T follicular helper cell (primary cell): ENCODE results near the gene BCHE.
"Not testable (repeated sequence)": the region's sequence is repeated elsewhere in the genome, so short reads cannot be mapped to it uniquely, and the experiment has no call there.

Experiments
- DNase-seq: peaks from one replicate; pipeline ENCODE4 v3.0.0-alpha.2; 2020; ENCODE audit warnings: low read depth

The BCHE gene

GRCh38 chr3:165816209-165816608 lies 21.0 kb downstream of the BCHE start:
- no peak for DNase-seq

GRCh38 chr3:165815682-165816081 lies 21.5 kb downstream of the BCHE start:
- DNase-seq, result no peak

- no peak for DNase-seq
Observed at GRCh38 chr3:165814380-165814779, 22.8 kb downstream of the BCHE start.

GRCh38 chr3:165807937-165808336 lies 29.3 kb downstream of the BCHE start:
- not testable (repeated sequence) for DNase-seq

- no peak for DNase-seq
Observed at GRCh38 chr3:165805946-165806561, 31.2 kb downstream of the BCHE start.

- DNase-seq, result no peak
Observed at GRCh38 chr3:165803471-165803870, 33.8 kb downstream of the BCHE start.

GRCh38 chr3:165800970-165801369 lies 36.3 kb downstream of the BCHE start:
- DNase-seq, result no peak

- DNase-seq, result no peak
Observed at GRCh38 chr3:165799026-165799425, 38.2 kb downstream of the BCHE start.

- DNase-seq, result no peak
Observed at GRCh38 chr3:165797551-165797950, 39.7 kb downstream of the BCHE start.

GRCh38 chr3:165796701-165797100 lies 40.5 kb downstream of the BCHE start:
- no peak for DNase-seq

- no peak for DNase-seq
Observed at GRCh38 chr3:165788531-165788930, 48.7 kb downstream of the BCHE start.

GRCh38 chr3:165786013-165786412 lies 51.2 kb downstream of the BCHE start:
- no peak for DNase-seq

- DNase-seq, result no peak
Observed at GRCh38 chr3:165784337-165784736, 52.9 kb downstream of the BCHE start.

GRCh38 chr3:165783383-165783782 lies 53.8 kb downstream of the BCHE start:
- no peak for DNase-seq

- DNase-seq, result no peak
Observed at GRCh38 chr3:165778891-165779290, 58.3 kb downstream of the BCHE start.

- no peak for DNase-seq
Observed at GRCh38 chr3:165778456-165778855, 58.8 kb downstream of the BCHE start.

GRCh38 chr3:165775824-165776223 lies 61.4 kb downstream of the BCHE start:
- no peak for DNase-seq

- DNase-seq, result no peak
Observed at GRCh38 chr3:165770781-165771180, 66.4 kb downstream of the BCHE start.

- DNase-seq, result no peak
Observed at GRCh38 chr3:165768680-165769079, 68.5 kb downstream of the BCHE start.

- no peak for DNase-seq
Observed at GRCh38 chr3:165759041-165759440, 78.2 kb downstream of the BCHE start.

- no peak for DNase-seq
Observed at GRCh38 chr3:165755571-165755970, 81.7 kb downstream of the BCHE start.

GRCh38 chr3:165754219-165755007 lies 82.8 kb downstream of the BCHE start:
- DNase-seq, result no peak

- no peak for DNase-seq
Observed at GRCh38 chr3:165753560-165753959, 83.7 kb downstream of the BCHE start.

GRCh38 chr3:165751637-165752036 lies 85.6 kb downstream of the BCHE start:
- no peak for DNase-seq
